ENCODE data around the gene ZNF565. TPM values are rescaled to one million over a fixed set of nuclear protein-coding genes. Genes with fewer than 3 reads are reported as not detected.

ZNF565 gene
- total RNA-seq, 6 experiments from 2014 or later = 2.7 to 3.7 (median 3.1) TPM

GRCh38 chr19:36142496-36142895, 72.0 kb downstream of the ZNF565 start:
- peak overlapping the region; percentile 16; the same call in 1 of the 2 replicates for H3K27ac Mint-ChIP-seq
- peaks cover 7% of the 10 kb centered on the region for H3K27me3 Mint-ChIP-seq (ENCODE audit: insufficient read depth)
- H3K4me1 Mint-ChIP-seq (ENCODE audit: low read depth) = peaks cover 12% of the 10 kb centered on the region
- H3K4me3 Mint-ChIP-seq = no peak overlapping the region
- DNase-seq = no peak
- no peak for TF ChIP-seq CTCF (IDR thresholded peaks at IDR 0.05)
- H3K36me3 Mint-ChIP-seq (ENCODE audit: low read depth) = peaks cover 46% of the 10 kb centered on the region
- H3K9me3 Mint-ChIP-seq = peaks cover 5% of the 10 kb centered on the region

GRCh38 chr19:36142046-36142445, 72.4 kb downstream of the ZNF565 start:
- H3K27me3 Mint-ChIP-seq (ENCODE audit: insufficient read depth) = peaks cover 9% of the 10 kb centered on the region
- peak overlapping the region; percentile 45 for H3K4me3 Mint-ChIP-seq
- H3K27ac Mint-ChIP-seq = no peak overlapping the region
- peaks cover 44% of the 10 kb centered on the region for H3K36me3 Mint-ChIP-seq (ENCODE audit: low read depth)
- TF ChIP-seq CTCF (IDR thresholded peaks at IDR 0.05) = no peak
- no peak for DNase-seq
- H3K9me3 Mint-ChIP-seq = peaks cover 5% of the 10 kb centered on the region
- H3K4me1 Mint-ChIP-seq (ENCODE audit: low read depth) = peaks cover 16% of the 10 kb centered on the region

GRCh38 chr19:36141039-36141927, 73.2 kb downstream of the ZNF565 start:
- Mint-ChIP-seq H3K36me3 (ENCODE audit: low read depth) (peaks cover 36% of the 10 kb centered on the region), H3K9me3 (peaks cover 5% of the 10 kb centered on the region)

GRCh38 chr19:36140304-36141038, 74.0 kb downstream of the ZNF565 start:
- no peak for TF ChIP-seq CTCF (IDR thresholded peaks at IDR 0.05)
- peaks cover 31% of the 10 kb centered on the region for H3K4me1 Mint-ChIP-seq (ENCODE audit: low read depth)
- DNase-seq = no peak
- peak overlapping the region; percentile 97 for H3K27ac Mint-ChIP-seq
- H3K9me3 Mint-ChIP-seq = peaks cover 5% of the 10 kb centered on the region
- H3K27me3 Mint-ChIP-seq (ENCODE audit: insufficient read depth) = peaks cover 10% of the 10 kb centered on the region
- peaks cover 32% of the 10 kb centered on the region for H3K36me3 Mint-ChIP-seq (ENCODE audit: low read depth)
- peak overlapping the region; percentile 98 for H3K4me3 Mint-ChIP-seq

More at GRCh38 chr19:36141039-36141927, 73.2 kb downstream of the ZNF565 start:
- Mint-ChIP-seq H3K4me3 (peak overlapping the region; percentile 98), H3K27ac (peak overlapping the region; percentile 97), H3K27me3 (ENCODE audit: insufficient read depth) (peaks cover 10% of the 10 kb centered on the region), H3K4me1 (ENCODE audit: low read depth) (peaks cover 23% of the 10 kb centered on the region)
- DNase-seq = peak; percentile 72
- no peak for TF ChIP-seq CTCF (IDR thresholded peaks at IDR 0.05)

GRCh38 chr19:36139473-36140303, 74.8 kb downstream of the ZNF565 start, which contains the start of gene CAPNS1:
TSS of gene CAPNS1 (plus strand) at chr19:36140066. CDS start at chr19:36141012, 946 bp downstream.
- H3K4me1 Mint-ChIP-seq (ENCODE audit: low read depth) = peaks cover 33% of the 10 kb centered on the region
- no peak; the same call in 1 of the 2 replicates for TF ChIP-seq CTCF (IDR thresholded peaks at IDR 0.05)
- peak; percentile 94 for DNase-seq
- H3K27ac Mint-ChIP-seq = peak within 1 kb of the TSS; percentile 97
- H3K36me3 Mint-ChIP-seq (ENCODE audit: low read depth) = peaks cover 28% of the 10 kb centered on the region
- peak within 1 kb of the TSS; percentile 98 for H3K4me3 Mint-ChIP-seq
- peaks cover 5% of the 10 kb centered on the region for H3K9me3 Mint-ChIP-seq
- H3K27me3 Mint-ChIP-seq (ENCODE audit: insufficient read depth) = peaks cover 10% of the 10 kb centered on the region
